K562 (cell line): ENCODE results near the gene VANGL1. TPM values are rescaled to one million over a fixed set of nuclear protein-coding genes. Genes with fewer than 3 reads are reported as not detected.

Experiments
- ATAC-seq: fragments of 200-7000 bp; cut with Tn5 transposase; 3 replicates; pipeline ENCODE4 v1.9.1; 2020; ENCODE audit warnings: moderate library complexity
- BruUV-seq: library from RNA; stranded (reverse); fragments of 400-500 nt; replicated peaks from 2 replicates; lab custom pipeline; 2021; lab: Mats Ljungman, UMichigan
- CTCF ChIA-PET: fragments of 300-600 bp; formaldehyde crosslinking; extraction: SDS; loops from one replicate; lab custom pipeline; 2021; ENCODE audit warnings: low intra/inter-chr PET ratio; lab: Yijun Ruan, JAX
- POLR2A ChIA-PET: fragments of 300-600, 350-650 bp; sonication (Branson Sonifier 250); formaldehyde crosslinking; extraction: SDS; loops from one replicate; lab custom pipeline; 2021; ENCODE audit warnings: antibody characterized with exemption, inconsistent platforms; lab: Yijun Ruan, JAX
- DNase-seq, 4 experiments: peaks; one replicate each; pipeline versions ENCODE4 v3.0.0 to v3.0.0-alpha.2; 2011 to 2018; ENCODE audit warnings: low spot score in 3 of 4, mixed read lengths in 3 of 4; ENCODE audit errors: extremely low read depth in 1 of 4
- FAIRE-seq: peaks from 2 replicates; lab custom pipeline; 2011; peaks lifted over from hg19 to GRCh38; lab: Jason Lieb, UNC
- H2AFZ ChIP-seq: 2 replicates; pipeline ENCODE4 v1.6.0; 2011; ENCODE audit warnings: low read depth, low read length, control low read depth, inconsistent platforms
- H3K27ac ChIP-seq: fragments of 200-600 bp; 3 replicates; pipeline ENCODE4 v1.8.0; 2011; ENCODE audit warnings: low read depth, mild to moderate bottlenecking, control low read depth, inconsistent platforms, low read length, moderate library complexity, mixed read lengths; ENCODE audit errors: extremely low read depth
- H3K27me3 ChIP-seq, 2 experiments: fragments of 300-600 bp in 1 of 2; 2 replicates in 1 of 2; 3 replicates in 1 of 2; pipeline versions ENCODE4 v1.6.0 to v1.8.0; 2011; ENCODE audit warnings: inconsistent platforms in 2 of 2, low read length in 2 of 2, mild to moderate bottlenecking in 1 of 2, mixed read lengths in 1 of 2, moderate library complexity in 1 of 2; ENCODE audit not compliant: control insufficient read depth in 2 of 2, insufficient read depth in 2 of 2
- H3K36me3 ChIP-seq: fragments of 300-600 bp; 3 replicates; pipeline ENCODE4 v1.8.0; 2011; ENCODE audit warnings: mild to moderate bottlenecking, low read length, inconsistent platforms; ENCODE audit not compliant: control insufficient read depth, insufficient read depth
- H3K4me1 ChIP-seq, 2 experiments: fragments of 200-600 bp in 1 of 2; replicated peaks in 1 of 2; 2 replicates in 1 of 2; 3 replicates in 1 of 2; pipeline versions ENCODE4 v1.5.1 to v1.8.0; 2011; ENCODE audit warnings: inconsistent platforms in 2 of 2, low read length in 2 of 2, mild to moderate bottlenecking in 1 of 2, mixed read lengths in 1 of 2, moderate library complexity in 1 of 2; ENCODE audit not compliant: control insufficient read depth in 2 of 2, insufficient read depth in 2 of 2
- H3K4me2 ChIP-seq: 2 replicates; pipeline ENCODE4 v1.6.1; 2011; ENCODE audit warnings: low read length, control low read depth, inconsistent platforms, mixed read lengths; ENCODE audit not compliant: insufficient read depth
- H3K4me3 ChIP-seq: fragments of 200-600 bp; sonication (generic), shearing (Covaris generic); 2 replicates; pipeline ENCODE4 v1.5.1; 2016; ENCODE audit warnings: control low read depth, inconsistent platforms
- H3K79me2 ChIP-seq: fragments of 200-600 bp; 3 replicates; pipeline ENCODE4 v1.8.0; 2011; ENCODE audit warnings: low read length, inconsistent platforms; ENCODE audit not compliant: control insufficient read depth, insufficient read depth
- H3K9ac ChIP-seq, 2 experiments: 2 replicates each; pipeline versions ENCODE4 v1.6.0 to v1.6.1; 2011; ENCODE audit warnings: low read depth in 2 of 2, low read length in 2 of 2, control low read depth in 1 of 2, inconsistent platforms in 1 of 2, mild to moderate bottlenecking in 1 of 2, mixed read lengths in 1 of 2; ENCODE audit not compliant: insufficient read depth in 1 of 2
- H3K9me1 ChIP-seq: one replicate; pipeline ENCODE4 v1.6.0; 2011; ENCODE audit warnings: inconsistent platforms, mild to moderate bottlenecking, low read length, moderate library complexity; ENCODE audit not compliant: control insufficient read depth, insufficient read depth
- H3K9me3 ChIP-seq: replicated peaks from 2 replicates; pipeline ENCODE4 v1.5.1; 2011; ENCODE audit warnings: low read depth, low read length, inconsistent platforms; ENCODE audit not compliant: control insufficient read depth, insufficient read depth
- H4K20me1 ChIP-seq: replicated peaks from 2 replicates; pipeline ENCODE4 v1.6.1; 2011; ENCODE audit warnings: low read length, inconsistent platforms, mixed read lengths; ENCODE audit not compliant: control insufficient read depth, insufficient read depth
- C11orf30 ChIP-seq: fragments of 450-650 bp; IDR thresholded peaks from 2 replicates; pipeline ENCODE4 v1.6.1; 2016; ENCODE audit warnings: low read depth, mild to moderate bottlenecking
- CBX8 ChIP-seq: fragments of 200-600 bp; sonication (generic); IDR thresholded peaks from 2 replicates; pipeline ENCODE4 v1.6.1; 2012; ENCODE audit warnings: borderline replicate concordance, mixed run types, low read depth, mild to moderate bottlenecking, moderate library complexity, mixed read lengths, low read length, control low read depth, inconsistent platforms; ENCODE audit not compliant: poor library complexity, severe bottlenecking; ENCODE audit errors: extremely low read depth
- DNMT1 ChIP-seq: fragments of 450-650 bp; IDR thresholded peaks from 2 replicates; pipeline ENCODE4 v1.6.1; 2016; ENCODE audit warnings: antibody characterized with exemption, mild to moderate bottlenecking
- E2F3 ChIP-seq: fragments of 250-450 bp; sonication (Bioruptor Pico); IDR thresholded peaks from 2 replicates; pipeline ENCODE4 v1.4.0; 2020; ENCODE audit warnings: mild to moderate bottlenecking
- JUNB ChIP-seq: fragments of 450-650 bp; formaldehyde crosslinking; conservative IDR thresholded peaks from 2 replicates; pipeline ENCODE4 v1.4.0; 2020; ENCODE audit warnings: mild to moderate bottlenecking
- KDM2B ChIP-seq: fragments of 250-450 bp; sonication (Bioruptor Pico); IDR thresholded peaks from 2 replicates; pipeline ENCODE4 v1.8.0; 2021; ENCODE audit warnings: mild to moderate bottlenecking, moderate library complexity
- MAFF ChIP-seq: IDR thresholded peaks from 2 replicates; pipeline ENCODE4 v1.6.1; 2012; ENCODE audit warnings: low read length, improper control_type of control experiment
- MAFG ChIP-seq: fragments of 450-650 bp; conservative IDR thresholded peaks from 2 replicates; pipeline ENCODE4 v1.6.1; 2016; ENCODE audit warnings: missing genetic modification characterization, missing compliant biosample characterization
- MAFK ChIP-seq: IDR thresholded peaks from 2 replicates; pipeline ENCODE4 v1.6.1; 2011; ENCODE audit warnings: low read length, improper control_type of control experiment
- NFXL1 ChIP-seq: fragments of 450-650 bp; formaldehyde crosslinking; IDR thresholded peaks from 2 replicates; pipeline ENCODE4 v1.4.0; 2021; ENCODE audit warnings: mild to moderate bottlenecking
- PRPF4 ChIP-seq: fragments of 200-400 bp; formaldehyde crosslinking; IDR thresholded peaks from one replicate; pipeline ENCODE4 v1.6.1; 2017; ENCODE audit warnings: low read length, low read depth, mild to moderate bottlenecking; ENCODE audit not compliant: insufficient read depth, poor library complexity, severe bottlenecking
- SMARCA5 ChIP-seq: fragments of 450-650 bp; IDR thresholded peaks from 2 replicates; pipeline ENCODE4 v1.6.1; 2016
- SMC3 ChIP-seq: conservative IDR thresholded peaks from 2 replicates; pipeline ENCODE4 v1.6.1; 2011; ENCODE audit warnings: low read depth, low read length, improper control_type of control experiment; ENCODE audit not compliant: insufficient read depth
- ZNF143 ChIP-seq: sonication (generic); formaldehyde crosslinking; IDR thresholded peaks from 2 replicates; pipeline ENCODE4 v1.9.0; 2022; ENCODE audit warnings: mild to moderate bottlenecking, missing genetic modification reagents
- ZNF316 ChIP-seq: fragments of 450-650 bp; IDR thresholded peaks from 2 replicates; pipeline ENCODE4 v1.6.1; 2016
- ZNF347 ChIP-seq: fragments of 450-650 bp; formaldehyde crosslinking; IDR thresholded peaks from 2 replicates; pipeline ENCODE4 v1.4.0; 2020; ENCODE audit warnings: low read depth, mild to moderate bottlenecking, moderate library complexity
- ZSCAN29 ChIP-seq: fragments of 450-650 bp; IDR thresholded peaks from 2 replicates; pipeline ENCODE4 v1.6.1; 2017
- WGBS: fragments of 100-300 bp; shearing (Covaris generic); methylation state at CpG from one replicate; pipeline ENCODE4 v1.1.6; 2016; ENCODE audit warnings: low coverage, mixed read lengths; ENCODE audit not compliant: insufficient coverage; ENCODE audit errors: missing lambda C conversion rate; 5-methylcytosine and 5-hydroxymethylcytosine counted together
- in situ Hi-C: fragments of 300-500 bp; cut with MboI; formaldehyde crosslinking; loops from 4 replicates; pipeline ENCODE4 v1.15.0; 2018; ENCODE audit warnings: inconsistent platforms, mixed read lengths
- intact Hi-C: fragments of 100-400 bp; cut with micrococcal nuclease; formaldehyde crosslinking; loops from 2 replicates; pipeline ENCODE4 v1.14.2; 2022
- polyA plus RNA-seq, 8 experiments: library from polyadenylated mRNA; depleted of rRNA in 4 of 8; stranded (reverse) in 5 of 8; unstranded in 3 of 8; fragments of >200 nt; fragmentation: Nextera tagmentation in 2 of 8; fragmentation: Illumina TruSeq in 1 of 8; extraction: Ambion mirVana in 2 of 8; extraction: Trizol in 1 of 8; gene quantifications; 2 replicates each; pipeline versions ENCODE4 v1.2.1 to v1.2.3, GENCODE V29; 2011 to 2014; ENCODE audit warnings: inconsistent platforms in 1 of 8, missing spikeins in 1 of 8
- total RNA-seq, 7 experiments: library from RNA; depleted of rRNA in 6 of 7; stranded (reverse); fragments of >200 nt in 6 of 7; fragmentation: Illumina TruSeq in 2 of 7; extraction: Trizol in 2 of 7; gene quantifications; 2 replicates each; pipeline versions ENCODE4 v1.2.1 to v1.2.3, GENCODE V29; 2011 to 2021; ENCODE audit warnings: low replicate concordance in 1 of 7
- TF ChIP-seq, protein P1 (sequence below): fragments of 450-650 bp; IDR thresholded peaks from 2 replicates; pipeline ENCODE4 v1.7.0; 2016; ENCODE audit warnings: borderline replicate concordance
- TF ChIP-seq, protein P2 (sequence below): fragments of 150-350 bp; IDR thresholded peaks from 2 replicates; pipeline ENCODE4 v1.6.1; 2014; ENCODE audit warnings: low read depth, mild to moderate bottlenecking, low read length, borderline replicate concordance

The VANGL1 gene
- total and polyA plus RNA-seq, 9 of the 15 experiments (the other 6 are each of a cell fraction or from before 2014, with no cell fraction given), result 0.90 to 12.8 (median 9.6) TPM

DNA sequence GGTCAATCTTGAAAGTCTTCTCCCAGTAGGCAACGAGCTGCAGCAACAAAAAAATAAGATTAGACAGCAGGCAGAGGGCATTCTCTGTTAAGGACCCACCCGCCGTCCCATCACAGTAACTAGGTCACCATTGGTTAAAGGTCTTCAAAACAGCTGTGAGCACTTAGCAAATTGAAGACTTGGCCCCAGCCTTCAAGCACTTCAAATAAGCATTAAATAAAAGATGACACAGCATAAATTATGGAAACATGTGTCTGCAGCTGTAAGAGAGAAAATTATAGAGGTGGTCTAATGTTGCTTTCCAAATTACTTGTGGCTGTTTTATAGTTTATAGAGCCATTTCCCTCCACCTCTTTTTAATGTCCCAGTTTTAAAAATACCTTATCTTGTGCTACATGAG lies 61.2 kb downstream of the VANGL1 start:
- CTCF ChIA-PET, result interaction anchor here (0.6 kb wide), 1 partner anchor 158 kb away, joined by 4 read pairs; no protein-coding TSS in a partner anchor
- H2AFZ ChIP-seq, result no peak overlapping the region
- no peaks in the 10 kb centered on the region for H3K79me2 ChIP-seq
- POLR2A ChIA-PET, result interaction anchor here (0.5 to 1.0 kb wide), 3 partner anchors 18 to 933 kb away, joined by 3 to 4 read pairs (median 4); no protein-coding TSS in a partner anchor
- H3K4me2 ChIP-seq, result no peak overlapping the region
- intact Hi-C loops (no loop called here), in situ Hi-C loops (no loop called here)
- DNase-seq, result no peak
- H3K9me1 ChIP-seq, result no peaks in the 10 kb centered on the region
- no peak for FAIRE-seq
- no TSS peak for BruUV-seq
- ATAC-seq, result no peak
- peaks cover 3 to 6% of the 10 kb centered on the region in 2 experiments; a peak in 3 of 5 replicates for H3K27me3 ChIP-seq
- no peak for TF ChIP-seq DNMT1
- TF ChIP-seq, protein P1, sequence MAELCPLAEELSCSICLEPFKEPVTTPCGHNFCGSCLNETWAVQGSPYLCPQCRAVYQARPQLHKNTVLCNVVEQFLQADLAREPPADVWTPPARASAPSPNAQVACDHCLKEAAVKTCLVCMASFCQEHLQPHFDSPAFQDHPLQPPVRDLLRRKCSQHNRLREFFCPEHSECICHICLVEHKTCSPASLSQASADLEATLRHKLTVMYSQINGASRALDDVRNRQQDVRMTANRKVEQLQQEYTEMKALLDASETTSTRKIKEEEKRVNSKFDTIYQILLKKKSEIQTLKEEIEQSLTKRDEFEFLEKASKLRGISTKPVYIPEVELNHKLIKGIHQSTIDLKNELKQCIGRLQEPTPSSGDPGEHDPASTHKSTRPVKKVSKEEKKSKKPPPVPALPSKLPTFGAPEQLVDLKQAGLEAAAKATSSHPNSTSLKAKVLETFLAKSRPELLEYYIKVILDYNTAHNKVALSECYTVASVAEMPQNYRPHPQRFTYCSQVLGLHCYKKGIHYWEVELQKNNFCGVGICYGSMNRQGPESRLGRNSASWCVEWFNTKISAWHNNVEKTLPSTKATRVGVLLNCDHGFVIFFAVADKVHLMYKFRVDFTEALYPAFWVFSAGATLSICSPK, result no peak
- no peak for TF ChIP-seq JUNB
- TF ChIP-seq C11orf30, result peak; percentile 84
- peak; percentile 92 for TF ChIP-seq ZNF316
- no peak for TF ChIP-seq SMC3
- no peak for TF ChIP-seq NFXL1
- no peak for TF ChIP-seq PRPF4
- TF ChIP-seq, protein P2, sequence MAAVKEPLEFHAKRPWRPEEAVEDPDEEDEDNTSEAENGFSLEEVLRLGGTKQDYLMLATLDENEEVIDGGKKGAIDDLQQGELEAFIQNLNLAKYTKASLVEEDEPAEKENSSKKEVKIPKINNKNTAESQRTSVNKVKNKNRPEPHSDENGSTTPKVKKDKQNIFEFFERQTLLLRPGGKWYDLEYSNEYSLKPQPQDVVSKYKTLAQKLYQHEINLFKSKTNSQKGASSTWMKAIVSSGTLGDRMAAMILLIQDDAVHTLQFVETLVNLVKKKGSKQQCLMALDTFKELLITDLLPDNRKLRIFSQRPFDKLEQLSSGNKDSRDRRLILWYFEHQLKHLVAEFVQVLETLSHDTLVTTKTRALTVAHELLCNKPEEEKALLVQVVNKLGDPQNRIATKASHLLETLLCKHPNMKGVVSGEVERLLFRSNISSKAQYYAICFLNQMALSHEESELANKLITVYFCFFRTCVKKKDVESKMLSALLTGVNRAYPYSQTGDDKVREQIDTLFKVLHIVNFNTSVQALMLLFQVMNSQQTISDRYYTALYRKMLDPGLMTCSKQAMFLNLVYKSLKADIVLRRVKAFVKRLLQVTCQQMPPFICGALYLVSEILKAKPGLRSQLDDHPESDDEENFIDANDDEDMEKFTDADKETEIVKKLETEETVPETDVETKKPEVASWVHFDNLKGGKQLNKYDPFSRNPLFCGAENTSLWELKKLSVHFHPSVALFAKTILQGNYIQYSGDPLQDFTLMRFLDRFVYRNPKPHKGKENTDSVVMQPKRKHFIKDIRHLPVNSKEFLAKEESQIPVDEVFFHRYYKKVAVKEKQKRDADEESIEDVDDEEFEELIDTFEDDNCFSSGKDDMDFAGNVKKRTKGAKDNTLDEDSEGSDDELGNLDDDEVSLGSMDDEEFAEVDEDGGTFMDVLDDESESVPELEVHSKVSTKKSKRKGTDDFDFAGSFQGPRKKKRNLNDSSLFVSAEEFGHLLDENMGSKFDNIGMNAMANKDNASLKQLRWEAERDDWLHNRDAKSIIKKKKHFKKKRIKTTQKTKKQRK, result no peak
- no peak for TF ChIP-seq KDM2B (CRISPR knock-in tag)
- peak; percentile 76 for TF ChIP-seq MAFK
- no peak for TF ChIP-seq ZNF347 (CRISPR knock-in tag)
- no peak for TF ChIP-seq ZNF143 (CRISPR knock-in tag)
- no peak for TF ChIP-seq E2F3 (CRISPR knock-in tag)
- peak; percentile 89 for TF ChIP-seq MAFG (tag)
- TF ChIP-seq ZSCAN29, result no peak
- no peak for TF ChIP-seq SMARCA5
- peak; percentile 82 for TF ChIP-seq MAFF
- no peak for TF ChIP-seq CBX8
- H3K9ac ChIP-seq, result no peak overlapping the region
- no peaks in the 10 kb centered on the region for H3K4me1 ChIP-seq
- 2% methylated on average over 3 of the region's 3 CpGs for WGBS
- no peak overlapping the region for H3K4me3 ChIP-seq
- no peaks in the 10 kb centered on the region for H3K9me3 ChIP-seq
- no peaks in the 10 kb centered on the region; the same call in 1 of the 2 replicates for H4K20me1 ChIP-seq
- no peaks in the 10 kb centered on the region for H3K36me3 ChIP-seq
- no peak overlapping the region for H3K27ac ChIP-seq
